BLaER1 (cell line): ENCODE measurements around the gene NRP2.
A peak's percentile ranks its signal among the peaks of the same experiment; 100 is the strongest.

Experiments used
- H3K27ac ChIP-seq: shearing (Covaris generic); formaldehyde crosslinking; 2 replicates; pipeline ENCODE4 v1.8.1; 2022
- H3K27me3 ChIP-seq: shearing (Covaris generic); formaldehyde crosslinking; 2 replicates; pipeline ENCODE4 v1.8.1; 2022
- H3K36me3 ChIP-seq: shearing (Covaris generic); formaldehyde crosslinking; 2 replicates; pipeline ENCODE4 v1.8.1; 2022
- H3K4me1 ChIP-seq: shearing (Covaris generic); formaldehyde crosslinking; 2 replicates; pipeline ENCODE4 v1.8.1; 2022
- H3K4me2 ChIP-seq: shearing (Covaris generic); formaldehyde crosslinking; 2 replicates; pipeline ENCODE4 v1.8.1; 2022
- H3K4me3 ChIP-seq: shearing (Covaris generic); formaldehyde crosslinking; 2 replicates; pipeline ENCODE4 v1.8.1; 2022
- H3K9ac ChIP-seq: shearing (Covaris generic); formaldehyde crosslinking; 2 replicates; pipeline ENCODE4 v1.8.1; 2022
- H3K9me3 ChIP-seq: shearing (Covaris generic); formaldehyde crosslinking; 2 replicates; pipeline ENCODE4 v1.8.1; 2022
- H4K20me1 ChIP-seq: shearing (Covaris generic); formaldehyde crosslinking; 2 replicates; pipeline ENCODE4 v1.8.1; 2022
- Cebpa-rat ChIP-seq: shearing (Covaris generic); IDR thresholded peaks from 2 replicates; pipeline ENCODE4 v1.8.1; 2022

Gene NRP2

DNA sequence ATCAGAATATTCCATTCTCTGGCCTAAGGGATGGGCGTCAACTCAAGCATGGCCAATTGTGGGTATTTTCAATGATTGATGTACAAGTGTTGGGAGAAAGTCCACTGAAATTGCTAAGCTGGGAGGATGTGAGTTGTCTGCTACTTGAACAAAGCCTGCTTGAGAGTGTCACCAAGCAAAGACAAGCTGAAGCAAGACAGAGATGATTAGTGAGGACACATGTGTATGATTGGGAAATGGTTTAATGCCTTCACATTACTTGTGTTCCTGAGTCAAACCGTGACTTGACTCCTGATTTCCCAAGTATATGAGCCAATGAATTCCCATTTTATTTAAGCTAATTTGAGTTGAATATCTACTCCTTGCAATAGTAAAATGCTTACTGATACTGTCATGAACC, 23.7 kb upstream of the NRP2 start:
- Histone ChIP-seq H3K27me3 (no peaks in the 10 kb centered on the region), H3K9me3 (no peaks in the 10 kb centered on the region), H3K27ac (no peak overlapping the region), H3K4me2 (no peak overlapping the region), H3K4me1 (peaks cover 46% of the 10 kb centered on the region), H3K4me3 (no peak overlapping the region), H3K9ac (no peak overlapping the region), H3K36me3 (no peaks in the 10 kb centered on the region), H4K20me1 (no peaks in the 10 kb centered on the region)
- no peak for TF ChIP-seq Cebpa-rat

DNA sequence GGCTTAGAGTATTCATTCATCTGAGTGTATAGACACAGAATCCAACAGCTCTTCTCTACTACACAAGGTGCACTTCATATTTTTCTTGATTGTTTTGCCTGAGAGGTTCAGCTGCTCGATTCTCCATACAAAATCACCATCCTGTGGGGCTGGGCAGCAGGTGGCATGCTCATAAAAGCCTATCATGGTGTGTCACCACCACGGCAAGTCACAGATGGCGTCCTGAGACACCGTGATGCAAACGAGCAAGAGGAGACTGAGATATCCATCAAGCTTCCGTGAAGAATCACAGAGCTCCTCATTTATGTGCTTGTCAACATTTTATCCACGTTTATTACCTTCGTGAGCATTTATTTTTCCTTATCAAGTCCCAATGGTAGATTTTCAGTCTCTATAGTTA, 22.4 kb upstream of the NRP2 start:
- peak overlapping the region; percentile 84 for H3K4me2 ChIP-seq
- no peak overlapping the region for H3K4me3 ChIP-seq
- peaks cover 50% of the 10 kb centered on the region for H3K4me1 ChIP-seq
- no peaks in the 10 kb centered on the region for H4K20me1 ChIP-seq
- TF ChIP-seq Cebpa-rat = no peak
- no peaks in the 10 kb centered on the region for H3K36me3 ChIP-seq
- peak overlapping the region; percentile 63; the same call in 1 of the 2 replicates for H3K27ac ChIP-seq
- H3K27me3 ChIP-seq = no peaks in the 10 kb centered on the region
- H3K9ac ChIP-seq = peak overlapping the region; percentile 53; the same call in 1 of the 2 replicates
- no peaks in the 10 kb centered on the region for H3K9me3 ChIP-seq

- TF ChIP-seq Cebpa-rat = no peak
- Histone ChIP-seq H3K4me1 (peaks cover 50% of the 10 kb centered on the region), H3K4me2 (peak overlapping the region; percentile 84), H3K4me3 (peak overlapping the region; percentile 40; the same call in 1 of the 2 replicates), H3K36me3 (no peaks in the 10 kb centered on the region), H3K9me3 (no peaks in the 10 kb centered on the region), H3K27ac (peak overlapping the region; percentile 63), H4K20me1 (no peaks in the 10 kb centered on the region), H3K9ac (peak overlapping the region; percentile 53; the same call in 1 of the 2 replicates), H3K27me3 (no peaks in the 10 kb centered on the region)
Observed at GRCh38 chr2:205660521-205661124, 21.7 kb upstream of the NRP2 start.

DNA sequence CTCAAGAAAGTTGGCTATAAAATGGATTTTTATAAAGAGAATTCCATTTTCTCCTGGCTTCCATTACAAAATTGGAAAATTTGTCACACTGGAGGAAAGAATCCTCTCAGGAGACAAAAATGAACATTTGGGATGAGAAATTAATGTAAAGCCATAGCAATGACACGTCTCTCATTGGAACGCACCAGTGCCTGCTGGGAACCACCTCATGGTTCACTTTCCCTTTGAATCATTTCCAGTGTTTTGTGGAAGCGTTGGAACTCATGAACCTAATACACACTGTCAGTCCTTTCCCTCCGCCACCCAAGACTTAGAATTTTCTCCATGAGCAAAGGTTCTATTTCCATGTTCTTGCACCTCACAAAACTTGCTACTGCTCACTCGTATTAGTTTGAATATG, 21.0 kb upstream of the NRP2 start:
- no peak for TF ChIP-seq Cebpa-rat
- peaks cover 50% of the 10 kb centered on the region for H3K4me1 ChIP-seq
- no peaks in the 10 kb centered on the region for H3K36me3 ChIP-seq
- no peaks in the 10 kb centered on the region for H3K27me3 ChIP-seq
- peak overlapping the region; percentile 40; the same call in 1 of the 2 replicates for H3K4me3 ChIP-seq
- H3K27ac ChIP-seq = peak overlapping the region; percentile 63
- peak overlapping the region; percentile 84 for H3K4me2 ChIP-seq
- no peaks in the 10 kb centered on the region for H4K20me1 ChIP-seq
- H3K9ac ChIP-seq = peak overlapping the region; percentile 53; the same call in 1 of the 2 replicates
- H3K9me3 ChIP-seq = no peaks in the 10 kb centered on the region

DNA sequence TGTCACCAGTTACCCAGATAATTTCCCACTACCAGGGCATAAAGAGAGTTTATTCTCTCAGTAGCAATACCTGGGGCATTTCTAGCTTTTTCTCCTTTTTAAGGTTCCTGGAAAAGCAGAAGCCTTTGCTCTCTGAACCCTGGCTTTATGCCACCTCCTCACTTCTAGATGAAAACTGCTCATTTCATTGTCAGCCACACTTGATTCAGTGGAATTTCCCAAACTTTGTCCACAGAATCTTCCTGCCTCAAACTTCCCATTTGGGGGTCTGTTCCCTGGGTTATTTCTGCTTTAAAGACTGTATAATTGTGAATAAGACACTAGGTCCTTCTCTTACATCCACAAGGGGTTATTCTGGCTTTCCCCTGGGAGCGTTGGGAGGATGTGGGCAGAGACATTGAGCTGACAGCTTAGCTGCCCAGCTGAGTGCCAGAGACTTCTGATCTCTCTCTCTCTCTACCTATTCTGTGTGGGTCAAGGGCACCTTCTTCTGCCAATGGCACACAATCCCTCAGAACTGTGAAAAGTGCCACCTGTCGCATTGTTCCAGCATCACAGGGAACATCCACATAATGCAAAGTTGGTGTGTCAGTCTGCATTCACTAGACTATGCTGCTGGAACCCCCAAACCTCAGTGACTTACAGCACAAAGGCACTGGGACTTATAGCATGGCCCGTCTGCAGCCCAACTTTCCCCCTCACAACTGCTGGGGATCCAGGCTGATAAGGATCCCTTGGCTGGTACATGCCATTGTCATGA, 19.9 kb upstream of the NRP2 start:
- H3K27me3 ChIP-seq = no peaks in the 10 kb centered on the region
- no peak for TF ChIP-seq Cebpa-rat
- H3K4me1 ChIP-seq = peaks cover 50% of the 10 kb centered on the region
- H3K9ac ChIP-seq = peak overlapping the region; percentile 13; the same call in 1 of the 2 replicates
- H3K9me3 ChIP-seq = no peaks in the 10 kb centered on the region
- no peak overlapping the region; the same call in 1 of the 2 replicates for H3K4me3 ChIP-seq
- peak overlapping the region; percentile 47; the same call in 1 of the 2 replicates for H3K27ac ChIP-seq
- peak overlapping the region; percentile 84 for H3K4me2 ChIP-seq
- no peaks in the 10 kb centered on the region for H4K20me1 ChIP-seq
- no peaks in the 10 kb centered on the region for H3K36me3 ChIP-seq

- peaks cover 32% of the 10 kb centered on the region for H3K4me1 ChIP-seq
- H3K27me3 ChIP-seq = no peaks in the 10 kb centered on the region
- no peaks in the 10 kb centered on the region for H3K36me3 ChIP-seq
- H3K9me3 ChIP-seq = peaks cover 4% of the 10 kb centered on the region; the same call in 1 of the 2 replicates
- H3K27ac ChIP-seq = no peak overlapping the region
- no peaks in the 10 kb centered on the region for H4K20me1 ChIP-seq
- no peak overlapping the region for H3K4me2 ChIP-seq
- no peak for TF ChIP-seq Cebpa-rat
- no peak overlapping the region for H3K9ac ChIP-seq
- no peak overlapping the region for H3K4me3 ChIP-seq
Observed at GRCh38 chr2:205665791-205666190, 16.5 kb upstream of the NRP2 start.

GRCh38 chr2:205670292-205670691, 12.0 kb upstream of the NRP2 start:
- Histone ChIP-seq H3K27me3 (no peaks in the 10 kb centered on the region), H3K9me3 (peaks cover 4% of the 10 kb centered on the region; the same call in 1 of the 2 replicates), H3K4me1 (peaks cover 4% of the 10 kb centered on the region; the same call in 1 of the 2 replicates), H3K27ac (no peak overlapping the region), H3K9ac (no peak overlapping the region), H3K4me2 (no peak overlapping the region), H4K20me1 (no peaks in the 10 kb centered on the region), H3K4me3 (no peak overlapping the region), H3K36me3 (no peaks in the 10 kb centered on the region)
- TF ChIP-seq Cebpa-rat = no peak

GRCh38 chr2:205673312-205673711, 9.0 kb upstream of the NRP2 start:
- peaks cover 10% of the 10 kb centered on the region; the same call in 1 of the 2 replicates for H3K4me1 ChIP-seq
- H3K4me3 ChIP-seq = no peak overlapping the region
- no peak overlapping the region for H3K4me2 ChIP-seq
- no peak overlapping the region for H3K9ac ChIP-seq
- TF ChIP-seq Cebpa-rat = no peak
- no peaks in the 10 kb centered on the region for H3K36me3 ChIP-seq
- H4K20me1 ChIP-seq = no peaks in the 10 kb centered on the region
- no peaks in the 10 kb centered on the region for H3K9me3 ChIP-seq
- H3K27me3 ChIP-seq = no peaks in the 10 kb centered on the region
- no peak overlapping the region for H3K27ac ChIP-seq

GRCh38 chr2:205675861-205676516, 6.3 kb upstream of the NRP2 start:
- H4K20me1 ChIP-seq = no peaks in the 10 kb centered on the region
- no peak for TF ChIP-seq Cebpa-rat
- H3K27ac ChIP-seq = no peak overlapping the region
- H3K27me3 ChIP-seq = no peaks in the 10 kb centered on the region
- no peaks in the 10 kb centered on the region for H3K36me3 ChIP-seq
- no peak overlapping the region for H3K9ac ChIP-seq
- H3K4me3 ChIP-seq = no peak overlapping the region
- peaks cover 20% of the 10 kb centered on the region for H3K4me1 ChIP-seq
- peak overlapping the region; percentile 21; the same call in 1 of the 2 replicates for H3K4me2 ChIP-seq
- no peaks in the 10 kb centered on the region for H3K9me3 ChIP-seq
